HG03025 (cell line): Measurements from ENCODE around the gene HSPD1.
"Not testable (repeated sequence)": the region's sequence is repeated elsewhere in the genome, so short reads cannot be mapped to it uniquely, and the experiment has no call there.

Experiments used
- ATAC-seq: cut with Tn5 transposase; IDR thresholded peaks from one replicate; pipeline ENCODE4 v1.9.1; 2021; ENCODE audit warnings: mild to moderate bottlenecking, moderate library complexity; ENCODE audit not compliant: unreplicated experiment, low FRiP score

HSPD1 gene

DNA sequence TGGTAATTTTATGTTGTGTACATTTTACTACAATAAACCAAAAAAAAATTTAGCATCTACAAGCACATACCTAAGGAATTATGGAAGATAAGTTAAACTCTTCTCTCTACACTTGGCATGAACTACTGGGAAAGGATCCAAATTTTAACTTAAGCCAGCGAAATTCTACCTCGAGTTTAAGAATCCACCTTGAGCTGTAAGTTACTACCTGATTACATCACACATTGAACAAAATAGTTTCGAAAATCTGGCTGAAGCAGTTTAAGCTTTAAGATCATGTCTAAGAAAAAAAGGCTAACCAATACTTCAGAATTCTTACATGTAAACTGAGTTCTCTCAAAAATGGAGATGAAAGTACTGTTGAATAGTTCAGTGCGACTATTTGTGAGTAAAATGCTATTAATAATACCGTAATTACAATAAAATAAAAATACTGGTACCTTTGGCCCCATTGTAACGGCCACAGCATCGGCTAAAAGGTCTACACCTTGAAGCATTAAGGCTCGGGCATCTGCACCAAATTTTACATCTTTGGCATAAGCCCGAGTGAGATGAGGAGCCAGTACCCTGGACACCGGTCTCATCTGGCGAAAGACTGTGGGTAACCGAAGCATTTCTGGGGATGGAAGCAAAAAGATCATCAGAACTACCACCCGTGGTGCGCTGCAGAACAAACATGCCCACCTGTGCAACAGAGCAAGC lies 1.3 kb downstream of the HSPD1 start:
- no peak for ATAC-seq

DNA sequence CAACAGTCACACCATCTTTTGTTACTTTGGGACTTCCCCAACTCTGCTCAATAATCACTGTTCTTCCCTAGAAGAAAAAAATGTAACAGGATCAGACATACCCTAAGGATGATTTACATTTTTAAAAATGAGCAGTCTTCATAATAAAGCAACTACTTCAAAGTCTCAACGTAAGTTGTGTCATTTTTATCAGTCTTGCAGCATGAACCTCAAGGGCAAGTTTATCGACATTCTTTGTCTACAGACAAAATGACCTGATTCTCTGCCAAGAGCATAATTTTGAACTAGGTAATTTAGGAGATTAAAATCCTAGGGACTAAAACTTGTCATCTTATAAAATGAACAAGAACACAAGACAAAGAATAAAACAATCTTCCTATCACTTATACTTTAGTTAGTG lies 2.3 kb downstream of the HSPD1 start:
- ATAC-seq, result no peak

DNA sequence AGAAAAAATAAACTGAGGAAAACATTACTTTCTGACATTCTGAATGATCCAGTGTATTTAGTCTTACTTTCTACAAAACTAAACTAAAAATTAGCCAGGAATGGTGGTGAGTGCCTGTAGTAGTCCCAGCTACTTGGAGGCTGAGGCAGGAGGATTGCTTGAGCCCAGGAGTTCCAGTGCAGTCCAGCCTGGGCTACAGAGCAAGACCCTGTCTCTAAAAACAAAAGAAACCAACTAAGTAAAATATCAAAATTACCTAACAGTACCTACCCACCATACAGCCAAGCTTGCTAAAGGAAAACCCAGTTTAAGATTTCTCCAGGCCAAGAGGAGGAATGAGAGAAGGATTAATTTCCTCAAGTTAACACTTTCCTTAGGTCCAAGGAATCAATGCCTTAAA lies 2.9 kb downstream of the HSPD1 start:
- ATAC-seq, result no peak

DNA sequence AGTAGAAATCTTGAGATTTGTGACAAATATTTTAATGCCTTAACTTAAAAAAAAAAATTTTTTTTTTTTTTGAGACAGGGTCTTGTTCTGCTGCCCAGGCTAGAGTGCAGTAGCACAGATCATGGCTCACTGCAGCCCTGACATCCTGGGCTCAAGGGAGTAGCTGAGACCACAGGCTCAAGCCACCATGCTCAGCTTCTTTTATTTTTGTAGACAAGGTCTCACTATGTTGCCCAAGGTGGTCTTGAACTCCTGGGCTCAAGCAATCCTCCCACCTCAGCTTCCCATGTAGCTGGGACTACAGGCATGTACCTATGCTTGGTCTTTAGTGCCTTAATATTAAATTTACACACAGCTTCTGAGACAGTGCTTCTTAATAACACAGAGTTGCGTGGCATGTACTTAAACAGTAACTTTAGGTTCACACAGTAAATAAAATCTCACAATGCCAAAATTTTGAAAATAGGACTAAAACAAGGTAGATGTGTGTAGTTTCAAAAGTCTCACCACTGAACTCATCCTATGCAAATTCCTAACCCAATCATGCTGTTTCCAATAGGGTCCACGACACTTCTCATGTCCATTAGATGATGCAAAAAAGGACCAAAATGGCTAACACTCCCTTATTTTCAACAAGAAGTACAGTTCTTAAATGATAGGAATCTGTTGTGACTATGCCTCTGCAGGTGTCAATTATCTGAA lies 4.1 kb downstream of the HSPD1 start:
- ATAC-seq, result no peak

DNA sequence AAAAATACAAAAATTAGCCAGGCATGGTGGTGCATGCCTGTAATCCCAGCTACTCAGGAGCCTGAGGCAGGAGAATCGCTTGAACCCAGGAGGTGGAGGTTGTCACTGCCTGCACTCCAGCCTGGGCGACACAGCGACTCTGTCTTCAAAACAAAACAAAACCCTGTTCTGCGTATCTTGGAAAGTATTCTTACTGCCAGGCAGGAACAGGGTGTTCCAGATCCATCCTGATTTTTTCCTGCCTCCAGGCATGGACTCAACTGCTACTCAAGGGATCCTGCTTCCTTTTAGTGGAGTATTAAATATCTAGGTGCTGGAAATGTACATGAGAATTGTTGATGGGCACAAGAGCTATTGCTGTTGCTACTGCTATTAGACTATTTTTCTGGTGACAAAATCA lies 12.3 kb downstream of the HSPD1 start:
- no peak for ATAC-seq

DNA sequence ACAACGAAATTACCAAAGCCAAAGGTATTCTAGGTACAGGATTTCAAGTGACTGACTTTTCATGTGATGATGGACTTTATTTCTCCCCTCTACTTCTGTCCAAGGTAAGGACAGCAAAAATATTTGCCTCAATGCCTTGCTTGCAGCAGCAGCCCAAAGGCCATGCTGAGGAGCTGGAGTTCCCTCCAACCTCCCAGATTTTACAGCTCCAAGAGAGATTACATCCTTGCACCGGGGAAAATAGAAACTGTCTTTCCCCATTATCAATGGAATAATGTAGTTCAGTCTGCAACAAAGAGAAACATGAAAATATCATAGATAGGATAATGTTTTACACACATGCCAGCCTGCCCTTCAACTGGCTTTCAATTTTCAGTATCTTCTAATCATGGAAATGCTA lies 13.5 kb downstream of the HSPD1 start:
- ATAC-seq, result no peak

DNA sequence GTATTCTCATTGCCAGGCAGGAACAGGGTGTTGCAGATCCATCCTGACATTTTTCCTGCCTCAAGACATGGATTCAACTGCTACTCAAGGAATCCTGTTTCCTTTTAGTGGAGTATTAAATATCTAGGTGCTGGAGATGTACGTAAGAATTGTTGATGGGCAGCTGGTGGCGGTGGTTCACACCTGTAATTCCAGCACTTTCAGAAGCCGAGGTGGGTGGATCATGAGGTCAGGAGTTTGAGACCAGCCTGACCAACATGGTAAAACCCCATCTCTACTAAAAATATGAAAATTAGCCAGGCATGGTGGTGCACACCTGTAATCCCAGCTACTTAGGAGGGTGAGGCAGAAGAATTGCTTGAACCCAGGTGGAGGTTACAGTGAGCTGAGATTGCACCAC lies 15.4 kb downstream of the HSPD1 start:
- not testable (repeated sequence) for ATAC-seq

DNA sequence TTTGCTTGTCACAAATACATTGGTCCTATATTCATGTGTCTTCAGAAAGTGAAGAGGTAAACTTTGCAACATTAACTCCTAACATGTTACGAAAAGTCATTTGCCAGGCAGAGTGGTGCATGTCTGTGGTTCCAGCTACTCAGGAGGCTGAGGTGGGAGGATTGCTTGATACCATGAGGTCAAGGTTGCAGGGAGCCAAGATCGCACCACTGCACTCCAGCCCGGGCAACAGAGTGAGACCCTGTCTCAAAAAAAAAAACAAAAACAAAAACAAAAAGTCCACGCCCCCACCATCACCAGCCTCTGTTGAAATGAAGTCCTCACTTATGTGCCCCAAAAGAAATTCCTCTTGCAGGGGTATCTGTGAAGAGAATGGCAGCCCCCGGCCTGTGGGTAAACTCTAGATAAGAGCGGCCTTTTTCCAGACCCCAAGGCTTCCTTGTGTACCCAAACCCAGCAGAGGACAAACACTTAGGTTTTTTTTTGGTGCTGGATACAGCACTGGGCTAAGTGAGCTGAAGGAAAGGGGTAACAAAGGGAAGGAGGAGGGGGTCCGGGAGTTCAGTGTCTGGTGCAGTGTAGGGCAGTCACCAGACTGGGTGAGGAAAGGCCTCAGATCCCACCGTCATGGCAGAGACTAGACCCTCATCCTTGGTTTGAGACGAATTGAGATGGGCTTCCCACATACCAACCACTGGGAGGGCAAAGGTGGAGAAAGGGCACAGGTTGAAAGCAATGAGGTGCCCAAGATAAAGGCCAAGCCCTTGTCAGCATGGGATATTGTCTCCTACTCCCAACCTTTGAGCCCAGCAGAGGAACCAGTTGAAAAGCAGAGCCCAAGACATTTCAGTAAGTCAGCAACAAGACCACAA lies 19.2 kb downstream of the HSPD1 start:
- no peak for ATAC-seq

DNA sequence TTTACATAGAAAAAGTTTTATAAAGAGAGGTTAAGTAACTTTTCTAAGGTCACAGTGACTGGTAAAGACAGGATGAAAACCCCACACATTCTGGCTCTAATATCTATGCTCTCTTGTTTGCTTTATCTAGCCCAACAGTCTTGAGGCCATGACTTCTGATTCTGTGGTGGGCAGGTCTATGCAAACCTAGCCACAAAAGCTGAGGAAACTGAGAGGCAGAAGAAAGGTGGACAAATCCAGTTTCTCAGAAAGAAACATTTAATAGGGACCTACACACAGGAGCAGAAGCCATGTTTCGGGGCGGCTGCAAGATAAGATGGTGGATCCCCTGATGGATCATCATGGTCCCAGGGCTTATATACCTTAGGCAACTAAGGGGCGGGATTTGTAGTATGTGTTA lies 21.8 kb downstream of the HSPD1 start:
- ATAC-seq, result no peak

DNA sequence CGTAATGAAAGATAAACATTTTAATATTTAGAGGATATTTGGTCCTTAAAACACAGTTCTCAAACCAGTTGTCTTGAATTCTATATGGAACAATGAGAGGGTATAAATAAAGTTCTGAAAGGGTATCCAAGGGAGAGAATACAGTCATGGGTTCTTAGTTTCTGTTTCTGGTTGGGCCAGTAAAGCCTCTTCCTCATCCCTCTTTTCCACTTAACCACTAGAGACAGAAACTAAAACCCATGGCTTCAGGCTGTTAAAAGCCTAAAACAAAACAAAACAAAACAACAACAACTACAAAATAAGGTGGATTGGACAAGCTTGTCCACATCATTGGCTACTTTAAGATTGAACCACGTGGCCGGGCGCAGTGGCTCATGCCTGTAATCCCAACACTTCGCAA lies 27.5 kb downstream of the HSPD1 start:
- no peak for ATAC-seq

DNA sequence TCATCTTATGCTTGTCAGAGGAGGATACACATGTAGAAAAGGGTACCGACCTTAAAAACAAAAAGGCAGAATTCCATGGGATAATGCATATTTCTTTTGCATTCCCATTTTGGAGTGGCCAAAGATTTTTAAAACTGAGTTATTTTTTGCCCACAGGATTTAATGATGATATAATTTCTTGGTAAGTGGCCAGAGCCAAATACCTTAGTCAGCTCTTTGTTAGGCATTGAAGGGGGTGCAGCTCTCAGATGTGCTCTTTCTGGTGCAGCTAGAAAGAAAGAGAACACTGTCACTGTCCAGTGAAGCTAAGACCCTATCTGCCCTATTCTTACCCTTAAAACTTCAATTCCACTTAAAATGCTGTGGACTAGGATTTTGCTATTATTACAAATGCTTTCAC lies 35.5 kb downstream of the HSPD1 start:
- ATAC-seq, result no peak

DNA sequence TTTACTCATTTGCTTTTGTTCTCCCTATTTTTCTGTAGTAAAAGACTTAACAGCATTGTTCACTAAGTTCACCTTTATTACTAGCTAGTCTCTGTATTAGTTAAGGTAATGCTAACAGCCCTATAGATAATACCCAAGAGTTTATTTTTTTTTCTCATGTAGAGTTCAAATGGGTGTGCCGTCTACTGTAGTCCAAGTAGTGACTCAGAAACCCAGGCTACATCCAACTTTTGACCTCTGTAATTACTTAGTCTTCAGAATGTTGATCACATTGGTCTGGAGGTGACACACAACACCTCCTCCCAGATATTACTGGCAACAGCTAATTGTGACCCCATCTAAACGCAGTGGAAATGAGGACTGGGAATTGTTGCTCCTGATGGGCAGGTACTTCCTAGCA lies 38.6 kb downstream of the HSPD1 start:
- no peak for ATAC-seq

DNA sequence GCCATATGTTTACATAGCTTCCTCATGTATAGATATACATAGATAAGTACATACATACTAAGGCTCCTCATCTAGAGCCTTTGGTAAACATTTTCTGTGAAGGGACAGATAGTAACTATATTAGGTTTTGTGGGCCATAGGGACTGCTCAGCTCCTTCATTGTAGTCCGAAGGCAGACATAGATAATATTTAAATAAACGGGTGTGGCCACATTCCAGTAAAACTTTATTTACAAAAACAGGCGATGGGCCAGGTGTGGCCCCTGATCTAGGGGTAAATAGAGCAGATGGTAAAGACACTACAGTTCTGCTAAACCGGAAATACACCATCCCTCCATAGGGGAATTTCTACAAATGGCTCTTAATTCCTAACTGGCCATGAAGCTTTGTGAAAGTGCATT lies 39.0 kb downstream of the HSPD1 start:
- no peak for ATAC-seq

DNA sequence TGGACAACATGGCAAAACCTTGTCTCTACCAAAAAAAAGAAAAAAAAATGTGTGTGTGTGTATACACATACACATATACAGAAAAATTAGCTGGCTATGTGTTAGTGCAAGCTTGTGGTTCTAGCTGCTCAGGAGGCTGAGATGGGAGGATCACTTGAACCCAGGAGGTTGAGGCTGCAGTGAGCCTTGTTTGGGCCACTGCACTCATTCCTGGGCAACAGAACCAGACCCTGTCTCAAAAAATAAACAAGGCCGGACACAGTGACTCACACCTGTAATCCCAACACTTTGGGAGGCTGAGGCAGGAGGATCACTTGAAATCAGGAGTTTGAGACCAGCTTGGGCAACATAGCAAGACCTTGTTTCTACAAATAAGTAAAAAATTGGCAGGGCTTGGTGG lies 44.2 kb downstream of the HSPD1 start:
- ATAC-seq, result no peak

DNA sequence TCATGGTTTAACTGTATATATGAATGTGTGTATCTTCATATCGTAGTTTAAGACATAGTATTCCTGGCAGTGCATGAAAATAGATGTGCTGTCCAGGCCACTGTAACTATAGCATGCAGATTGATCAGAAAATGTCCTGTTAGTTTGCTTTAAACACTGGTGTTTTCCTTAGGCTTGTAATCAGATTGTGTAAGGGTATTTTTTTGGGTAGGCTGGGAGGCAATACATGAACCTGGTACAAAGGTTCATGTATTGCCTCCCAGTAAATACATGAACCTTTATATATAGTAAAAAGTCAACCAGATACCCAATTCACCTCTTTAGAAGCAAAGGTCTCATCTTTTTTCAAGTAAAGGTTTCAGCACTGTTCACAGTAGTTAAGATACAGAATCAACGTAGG lies 44.7 kb downstream of the HSPD1 start:
- ATAC-seq, result no peak

DNA sequence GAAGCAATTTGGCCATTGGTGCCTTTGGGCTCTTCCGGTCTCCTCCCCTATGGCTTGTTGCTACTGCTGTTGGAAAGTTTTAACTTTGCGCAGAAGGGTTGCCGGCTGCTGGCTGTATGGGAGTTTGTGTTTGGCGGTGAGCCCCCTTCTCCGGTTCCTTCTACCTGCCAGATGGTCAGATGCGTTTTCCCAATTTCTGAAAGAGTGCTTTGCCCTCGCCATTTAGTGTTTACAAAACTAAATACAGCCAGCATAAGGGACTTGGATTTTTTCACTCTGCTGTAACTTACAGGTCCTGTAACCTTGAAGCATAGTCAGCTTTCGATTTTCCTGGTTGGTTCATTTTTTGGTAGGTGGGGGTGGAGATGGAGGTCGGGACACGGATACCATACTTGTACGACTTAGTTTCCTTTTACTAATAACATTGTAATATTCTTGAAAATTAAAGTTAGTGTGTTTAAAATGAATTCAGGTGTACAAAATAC lies 45.7 kb downstream of the HSPD1 start:
- peak; percentile 27 for ATAC-seq

DNA sequence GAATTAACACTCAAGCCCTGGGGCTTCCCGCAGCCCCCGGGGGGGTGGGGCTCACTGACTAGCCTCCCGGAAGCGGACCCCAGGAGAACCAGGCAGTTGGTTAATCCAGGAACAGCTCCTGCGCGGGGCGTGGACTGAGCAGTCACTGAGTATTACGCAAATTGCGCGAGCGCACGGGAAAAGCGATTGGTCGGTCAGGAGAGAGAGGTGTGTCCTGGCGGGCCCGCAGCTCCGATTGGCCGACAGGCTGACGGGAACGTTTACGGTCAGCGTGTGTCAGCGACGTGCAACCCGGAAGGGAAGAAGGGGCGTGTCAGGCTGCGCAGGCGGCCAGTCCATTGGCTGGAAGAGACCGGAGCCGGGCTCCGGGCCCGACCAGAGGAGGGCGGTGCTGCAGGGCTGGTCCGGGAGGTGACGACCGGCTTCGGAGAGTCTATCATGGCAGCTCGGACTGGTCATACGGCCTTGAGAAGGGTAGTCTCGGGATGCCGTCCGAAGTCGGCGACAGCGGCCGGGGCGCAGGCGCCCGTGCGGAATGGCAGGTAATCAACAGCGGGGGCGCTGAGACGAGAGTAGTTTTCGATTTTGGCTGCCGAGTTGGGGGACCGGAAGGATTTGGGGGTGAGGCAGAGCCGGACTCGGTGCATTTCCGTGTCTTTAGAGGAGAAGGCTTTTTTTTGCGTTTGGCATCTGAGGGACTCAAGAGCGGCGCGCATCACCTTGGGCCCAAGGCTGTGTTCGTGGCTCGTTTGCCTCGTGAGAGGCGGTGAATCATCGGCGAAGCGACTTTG lies 46.3 kb downstream of the HSPD1 start, which contains the start of gene COQ10B:
Gene COQ10B (plus strand): TSS at position 430 of the 791 bp plus-strand sequence. CDS start 9 bp downstream, at position 439.
- peak; percentile 97 for ATAC-seq

DNA sequence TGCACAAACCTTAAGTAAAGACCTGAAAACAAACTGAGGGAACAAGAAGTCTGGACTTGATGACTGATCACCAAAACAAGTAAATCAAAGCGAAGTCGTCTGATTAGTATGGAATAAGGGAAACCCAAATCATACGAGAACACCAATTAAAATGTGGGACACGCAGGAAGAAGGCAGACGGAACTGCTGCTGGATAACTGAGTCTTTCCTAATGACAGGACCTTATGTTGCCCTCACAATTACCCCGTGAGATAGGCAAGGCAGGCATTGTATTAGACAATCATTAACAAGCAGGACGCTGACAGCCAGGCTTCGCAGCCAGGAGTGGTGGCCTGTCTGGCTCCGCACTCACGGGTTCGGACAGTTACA lies 46.9 kb downstream of the HSPD1 start:
- no peak for ATAC-seq

DNA sequence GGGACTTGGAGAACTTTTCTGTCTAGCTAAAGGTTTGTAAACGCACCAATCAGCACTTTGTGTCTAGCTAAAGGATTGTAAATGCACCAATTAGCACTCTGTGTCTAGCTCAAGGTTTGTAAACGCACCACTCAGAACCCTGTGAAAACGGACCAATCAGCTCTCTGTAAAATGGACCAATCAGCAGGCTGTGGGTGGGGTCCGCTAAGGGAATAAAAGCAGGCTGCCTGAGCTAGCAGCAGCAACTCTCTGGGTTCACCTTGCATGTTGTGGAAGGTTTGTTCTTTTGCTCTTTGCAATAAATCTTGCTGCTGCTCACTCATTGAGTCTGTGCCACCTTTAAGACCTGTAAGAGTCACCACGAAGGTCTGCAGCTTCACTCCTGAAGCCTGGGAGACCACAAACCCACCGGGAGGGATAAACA lies 48.7 kb downstream of the HSPD1 start:
- ATAC-seq, result not testable (repeated sequence)

DNA sequence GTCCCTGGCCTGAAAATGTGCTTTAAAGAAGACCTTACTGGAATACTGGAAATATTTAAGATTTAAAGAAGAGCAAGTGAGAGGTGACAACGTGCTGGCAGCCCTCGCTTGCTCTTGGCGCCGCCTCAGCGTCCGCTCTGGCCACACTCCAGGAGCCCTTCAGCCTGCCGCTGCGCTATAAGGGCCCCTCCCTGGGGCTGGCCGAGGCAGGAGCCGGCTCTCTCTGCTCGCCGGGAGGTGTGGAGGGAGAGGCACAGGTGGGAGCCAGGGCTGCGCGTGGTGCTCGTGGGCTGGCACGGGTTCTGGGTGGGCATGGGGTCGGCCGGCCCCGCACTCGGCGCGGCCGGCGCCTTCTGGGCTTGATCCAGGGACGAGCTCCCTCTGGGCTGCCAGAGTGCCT lies 49.2 kb downstream of the HSPD1 start:
- ATAC-seq, result no peak
